Forelimb muscle (tissue), 1 donor: ENCODE measurements around the gene TTLL10. TPM values are rescaled to one million over a fixed set of nuclear protein-coding genes. Genes with fewer than 3 reads are reported as not detected.
"Not testable (repeated sequence)": the region's sequence is repeated elsewhere in the genome, so short reads cannot be mapped to it uniquely, and the experiment has no call there.

ENCODE experiments used
- DNase-seq: peaks from one replicate; pipeline ENCODE4 v3.0.0-alpha.2; 2013; ENCODE audit warnings: low read depth
- polyA plus RNA-seq: library from polyadenylated mRNA; unstranded; fragments of 120-200 nt; gene quantifications from one replicate; pipeline ENCODE4 v1.2.1, GENCODE V29; 2013; ENCODE audit not compliant: insufficient read length

Gene TTLL10
- polyA plus RNA-seq, 1 donor = 0.35 TPM

GRCh38 chr1:1171546-1172340 is 1.9 kb upstream of the TTLL10 start:
- DNase-seq = no peak

GRCh38 chr1:1173061-1173792 is 453 bp upstream of the TTLL10 start:
- DNase-seq = no peak

GRCh38 chr1:1175221-1176062 is 1.8 kb downstream of the TTLL10 start:
- no peak for DNase-seq

- DNase-seq = not testable (repeated sequence)
Measured at GRCh38 chr1:1176063-1176761, 2.5 kb downstream of the TTLL10 start.

GRCh38 chr1:1176931-1177330 is 3.3 kb downstream of the TTLL10 start:
- no peak for DNase-seq

GRCh38 chr1:1177452-1178206 is 3.9 kb downstream of the TTLL10 start:
- no peak for DNase-seq

GRCh38 chr1:1178794-1179331 is 5.2 kb downstream of the TTLL10 start:
- DNase-seq = no peak

GRCh38 chr1:1179346-1179982 is 5.8 kb downstream of the TTLL10 start:
- no peak for DNase-seq

GRCh38 chr1:1179983-1180861 is 6.5 kb downstream of the TTLL10 start:
- DNase-seq = no peak

GRCh38 chr1:1181129-1181937 is 7.7 kb downstream of the TTLL10 start:
- DNase-seq = no peak

- no peak for DNase-seq
Measured at GRCh38 chr1:1181938-1182410, 8.3 kb downstream of the TTLL10 start.

- no peak for DNase-seq
Measured at GRCh38 chr1:1182491-1183220, 9.0 kb downstream of the TTLL10 start.

GRCh38 chr1:1183221-1183747 is 9.6 kb downstream of the TTLL10 start:
- no peak for DNase-seq

- no peak for DNase-seq
Measured at GRCh38 chr1:1183833-1184775, 10.4 kb downstream of the TTLL10 start.

GRCh38 chr1:1185101-1185765 is 11.6 kb downstream of the TTLL10 start:
- DNase-seq = no peak
